Prostate gland (tissue), 2 donors: ENCODE results near the gene MYLK. TPM values are rescaled to one million over a fixed set of nuclear protein-coding genes. Genes with fewer than 3 reads are reported as not detected.

Source experiments
- DNase-seq: peaks from one replicate; pipeline ENCODE4 v3.0.0-alpha.2; 2019; ENCODE audit warnings: low spot score
- H3K27ac ChIP-seq, 2 donors: fragments of 200-600 bp; sonication (generic); 2 replicates each; pipeline ENCODE4 v1.5.1; 2017 to 2019
- H3K27me3 ChIP-seq: fragments of 200-600 bp; sonication (generic); replicated peaks from 2 replicates; pipeline ENCODE4 v1.5.1; 2019; ENCODE audit not compliant: insufficient read depth
- H3K36me3 ChIP-seq, 2 donors: fragments of 200-600 bp; sonication (generic); 1 replicate in 1 of 2; 2 replicates in 1 of 2; pipeline versions ENCODE4 v1.5.1 to v1.8.1; 2017 to 2019
- H3K4me1 ChIP-seq: fragments of 200-600 bp; sonication (generic); replicated peaks from 2 replicates; pipeline ENCODE4 v1.5.1; 2019
- H3K4me3 ChIP-seq, 2 donors: fragments of 200-600 bp; sonication (generic); 2 replicates each; pipeline ENCODE4 v1.5.1; 2017 to 2019
- H3K9me3 ChIP-seq: fragments of 200-600 bp; sonication (generic); 2 replicates; pipeline ENCODE4 v1.5.1; 2017
- POLR2A ChIP-seq: fragments of 450-650 bp; IDR thresholded peaks from one replicate; pipeline ENCODE4 v1.6.1; 2016; ENCODE audit warnings: antibody characterized with exemption, mild to moderate bottlenecking
- POLR2AphosphoS5 ChIP-seq: sonication (generic); formaldehyde crosslinking; IDR thresholded peaks from one replicate; pipeline ENCODE4 v1.6.1; 2017; ENCODE audit warnings: antibody characterized with exemption
- WGBS: methylation state at CpG from one replicate; pipeline ENCODE4 v1.1.5; 2018; 5-methylcytosine and 5-hydroxymethylcytosine counted together
- intact Hi-C: fragments of 100-400 bp; cut with DNase I; formaldehyde crosslinking; loops from one replicate; pipeline ENCODE4 v1.14.2; 2022
- total RNA-seq, 2 donors: library from RNA; depleted of rRNA; stranded (reverse); fragments of >200 nt; gene quantifications; one replicate each; pipeline ENCODE4 v1.1.0, GENCODE V29; 2016
- TF ChIP-seq, protein P1 (sequence below), 4 experiments: fragments of 200-600 bp in 2 of 4; fragments of 450-650 bp in 2 of 4; sonication (generic) in 2 of 4; IDR thresholded peaks; 1 replicate in 3 of 4; 2 replicates in 1 of 4; pipeline ENCODE4 v1.5.1; 2016 to 2019; ENCODE audit warnings: antibody characterized with exemption in 4 of 4, mild to moderate bottlenecking in 2 of 4, moderate library complexity in 2 of 4

MYLK gene
- total RNA-seq, 2 donors from 2014 or later: 345 to 600 TPM

DNA sequence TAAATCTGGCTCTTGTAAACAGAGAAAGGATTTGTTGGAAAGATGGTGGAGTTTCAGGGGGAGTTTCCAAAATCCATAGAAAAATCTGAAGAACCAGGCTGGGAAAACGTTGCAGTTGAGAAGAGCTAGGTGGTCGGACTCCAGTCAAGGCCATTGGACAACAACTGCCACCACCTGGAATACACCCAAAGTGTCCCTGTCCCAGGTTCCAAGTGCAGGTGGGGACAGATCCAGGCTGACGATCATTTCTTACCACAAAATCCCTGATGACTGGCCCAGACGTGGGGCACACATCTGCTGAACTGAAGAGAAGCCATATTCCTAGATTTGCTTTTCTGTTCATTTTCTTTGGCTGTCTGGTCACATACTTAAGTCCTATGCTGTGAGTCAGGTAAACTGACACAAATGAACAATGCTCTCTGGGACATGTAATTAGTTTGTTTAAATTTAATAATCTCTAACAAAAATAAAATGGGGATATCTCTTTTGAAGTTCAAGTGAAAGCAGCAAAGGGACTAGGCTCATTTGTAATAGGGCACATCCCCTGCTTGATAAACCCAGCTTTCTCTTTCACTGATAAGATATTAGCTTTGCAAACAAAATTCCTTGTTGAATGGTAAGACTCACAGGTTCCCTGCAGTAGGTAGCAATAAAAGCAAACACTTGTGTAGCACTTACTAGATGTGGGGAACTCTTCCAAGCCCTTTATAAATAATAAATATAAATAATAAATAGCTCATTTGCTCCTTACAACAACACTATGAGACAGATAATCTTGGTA, 88.5 kb downstream of the MYLK start:
- Histone ChIP-seq H3K4me1 (no peaks in the 10 kb centered on the region), H3K27ac (no peak overlapping the region), H3K27me3 (no peaks in the 10 kb centered on the region), H3K9me3 (no peaks in the 10 kb centered on the region), H3K4me3 (no peak overlapping the region), H3K36me3 (no peaks in the 10 kb centered on the region)
- DNase-seq: no peak
- TF ChIP-seq POLR2A: no peak
- TF ChIP-seq, protein P1, sequence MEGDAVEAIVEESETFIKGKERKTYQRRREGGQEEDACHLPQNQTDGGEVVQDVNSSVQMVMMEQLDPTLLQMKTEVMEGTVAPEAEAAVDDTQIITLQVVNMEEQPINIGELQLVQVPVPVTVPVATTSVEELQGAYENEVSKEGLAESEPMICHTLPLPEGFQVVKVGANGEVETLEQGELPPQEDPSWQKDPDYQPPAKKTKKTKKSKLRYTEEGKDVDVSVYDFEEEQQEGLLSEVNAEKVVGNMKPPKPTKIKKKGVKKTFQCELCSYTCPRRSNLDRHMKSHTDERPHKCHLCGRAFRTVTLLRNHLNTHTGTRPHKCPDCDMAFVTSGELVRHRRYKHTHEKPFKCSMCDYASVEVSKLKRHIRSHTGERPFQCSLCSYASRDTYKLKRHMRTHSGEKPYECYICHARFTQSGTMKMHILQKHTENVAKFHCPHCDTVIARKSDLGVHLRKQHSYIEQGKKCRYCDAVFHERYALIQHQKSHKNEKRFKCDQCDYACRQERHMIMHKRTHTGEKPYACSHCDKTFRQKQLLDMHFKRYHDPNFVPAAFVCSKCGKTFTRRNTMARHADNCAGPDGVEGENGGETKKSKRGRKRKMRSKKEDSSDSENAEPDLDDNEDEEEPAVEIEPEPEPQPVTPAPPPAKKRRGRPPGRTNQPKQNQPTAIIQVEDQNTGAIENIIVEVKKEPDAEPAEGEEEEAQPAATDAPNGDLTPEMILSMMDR (IDR thresholded peaks at IDR 0.05): no peak
- TF ChIP-seq POLR2AphosphoS5: no peak
- 70% methylated on average over 4 of the region's 4 CpGs for WGBS
- intact Hi-C loops: no loop called here

DNA sequence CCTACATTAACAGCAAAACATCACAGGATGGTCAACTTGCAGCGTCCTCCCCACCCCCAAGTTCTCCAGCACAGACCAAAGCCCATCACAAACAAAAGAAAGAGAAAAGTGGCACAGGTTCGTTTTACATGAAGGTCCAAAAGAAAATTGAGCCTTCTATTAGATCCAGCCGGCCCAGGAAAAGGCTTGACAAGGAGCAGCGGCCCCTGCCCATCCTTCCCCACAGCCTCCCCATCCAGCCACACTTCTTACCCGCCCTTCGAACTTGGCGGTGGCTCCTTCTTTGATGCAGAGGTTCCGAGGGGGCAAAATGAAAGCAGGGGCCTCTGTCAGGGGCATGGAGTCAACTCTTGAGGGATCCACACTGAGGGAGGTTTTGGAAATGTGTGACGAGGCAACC, 90.7 kb downstream of the MYLK start:
- Histone ChIP-seq H3K27me3 (peaks cover 3% of the 10 kb centered on the region), H3K9me3 (no peaks in the 10 kb centered on the region), H3K36me3 (no peaks in the 10 kb centered on the region), H3K27ac (no peak overlapping the region), H3K4me1 (no peaks in the 10 kb centered on the region), H3K4me3 (no peak overlapping the region)
- intact Hi-C loops: no loop called here
- TF ChIP-seq, protein P1 (IDR thresholded peaks at IDR 0.05): no peak
- no peak for TF ChIP-seq POLR2AphosphoS5
- no peak for TF ChIP-seq POLR2A
- 93% methylated on average over 9 of the region's 9 CpGs for WGBS
- DNase-seq: no peak

DNA sequence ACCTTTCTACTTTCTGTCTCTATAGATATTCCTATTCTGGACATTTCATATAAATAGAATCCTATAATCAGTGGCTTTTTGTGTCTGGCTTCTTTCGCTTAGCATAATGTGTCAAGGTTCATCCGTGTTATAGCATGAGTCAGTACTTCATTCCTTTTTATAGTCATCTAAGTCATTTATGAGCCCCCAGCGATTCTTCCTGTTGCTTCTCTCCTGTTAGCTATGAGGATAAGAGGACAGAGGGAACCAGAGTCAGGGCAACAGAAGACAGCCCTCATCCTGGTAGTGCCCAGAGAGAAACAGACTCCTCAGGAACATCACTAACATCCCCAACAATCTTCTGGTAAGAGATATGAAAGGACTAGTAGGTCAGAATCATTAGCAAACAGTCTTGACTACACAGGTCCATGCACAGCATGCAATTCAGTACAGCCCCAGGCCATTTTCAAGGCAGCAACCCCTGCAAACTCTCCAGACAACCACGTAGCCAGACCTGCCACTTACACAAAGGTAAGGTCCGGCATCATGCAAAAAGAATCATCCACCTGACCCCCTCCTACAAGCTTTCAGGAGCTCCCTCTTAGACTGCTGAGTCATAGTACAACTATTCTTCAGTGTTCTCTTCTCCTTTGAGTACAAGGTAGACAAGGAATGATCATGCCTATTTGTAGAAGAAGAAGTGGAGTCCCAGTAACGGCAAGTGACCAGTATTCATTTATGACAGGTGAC, 91.5 kb downstream of the MYLK start:
- TF ChIP-seq, protein P1 (IDR thresholded peaks at IDR 0.05): no peak
- no peak for TF ChIP-seq POLR2A
- TF ChIP-seq POLR2AphosphoS5: no peak
- H3K9me3 ChIP-seq: no peaks in the 10 kb centered on the region
- no peak overlapping the region for H3K27ac ChIP-seq
- peaks cover 3% of the 10 kb centered on the region for H3K27me3 ChIP-seq
- H3K4me3 ChIP-seq: no peak overlapping the region
- 76% methylated on average over 6 of the region's 6 CpGs for WGBS
- intact Hi-C loops: no loop called here
- no peak for DNase-seq
- no peaks in the 10 kb centered on the region for H3K36me3 ChIP-seq
- no peaks in the 10 kb centered on the region for H3K4me1 ChIP-seq

DNA sequence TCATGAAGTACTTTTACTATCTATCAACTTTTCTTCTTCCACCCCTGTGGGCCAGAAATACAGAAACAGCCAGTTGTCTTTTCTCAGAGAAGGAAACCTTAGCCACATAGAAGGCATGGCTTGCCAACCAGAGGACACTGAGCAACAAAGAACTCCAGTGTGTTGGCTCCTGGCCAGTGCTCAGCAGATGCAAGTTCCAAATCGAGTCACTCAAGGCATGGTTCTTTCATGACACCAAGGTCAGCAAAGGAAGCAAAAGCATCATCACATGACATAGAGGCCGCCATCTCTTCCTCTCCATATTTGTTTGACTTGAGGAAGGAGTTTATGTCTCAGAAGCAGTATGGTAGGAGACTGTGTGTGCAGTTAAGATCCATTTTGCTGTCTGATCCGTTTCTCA, 92.2 kb downstream of the MYLK start:
- Histone ChIP-seq H3K27me3 (peaks cover 3% of the 10 kb centered on the region), H3K27ac (no peak overlapping the region), H3K9me3 (no peaks in the 10 kb centered on the region), H3K4me3 (no peak overlapping the region), H3K4me1 (no peaks in the 10 kb centered on the region), H3K36me3 (no peaks in the 10 kb centered on the region)
- intact Hi-C loops: no loop called here
- WGBS: 60% methylated on average over 3 of the region's 3 CpGs
- DNase-seq: no peak
- TF ChIP-seq, protein P1 (IDR thresholded peaks at IDR 0.05): no peak
- TF ChIP-seq POLR2A: no peak
- TF ChIP-seq POLR2AphosphoS5: no peak

DNA sequence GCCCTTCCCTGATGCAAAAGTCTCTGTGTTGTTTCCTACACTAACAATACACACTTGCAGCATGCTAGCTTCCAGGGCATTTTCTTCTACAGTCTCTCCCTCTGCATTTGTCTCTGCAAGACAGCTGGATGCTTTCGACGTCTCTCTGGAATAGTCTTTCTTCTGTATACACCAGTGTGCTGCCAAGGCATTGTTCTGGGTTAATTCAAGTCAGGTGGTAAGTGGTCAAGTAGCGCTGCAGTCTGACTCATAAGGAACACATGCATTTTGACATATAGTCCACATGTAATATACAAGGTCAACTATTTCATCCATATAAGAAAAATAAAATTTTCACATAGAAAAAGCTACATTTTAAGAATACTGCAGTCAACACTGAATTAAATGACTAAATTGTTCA, 92.7 kb downstream of the MYLK start:
- TF ChIP-seq POLR2AphosphoS5: no peak
- TF ChIP-seq POLR2A: no peak
- TF ChIP-seq, protein P1 (IDR thresholded peaks at IDR 0.05): no peak
- no peaks in the 10 kb centered on the region for H3K36me3 ChIP-seq
- no peaks in the 10 kb centered on the region for H3K4me1 ChIP-seq
- 37% methylated on average over 3 of the region's 3 CpGs for WGBS
- intact Hi-C loops: no loop called here
- H3K27ac ChIP-seq: no peak overlapping the region
- no peak overlapping the region for H3K4me3 ChIP-seq
- H3K9me3 ChIP-seq: no peaks in the 10 kb centered on the region
- DNase-seq: no peak
- peaks cover 3% of the 10 kb centered on the region for H3K27me3 ChIP-seq
